ENCODE measurements around the gene IL5.

Gene IL5

DNA sequence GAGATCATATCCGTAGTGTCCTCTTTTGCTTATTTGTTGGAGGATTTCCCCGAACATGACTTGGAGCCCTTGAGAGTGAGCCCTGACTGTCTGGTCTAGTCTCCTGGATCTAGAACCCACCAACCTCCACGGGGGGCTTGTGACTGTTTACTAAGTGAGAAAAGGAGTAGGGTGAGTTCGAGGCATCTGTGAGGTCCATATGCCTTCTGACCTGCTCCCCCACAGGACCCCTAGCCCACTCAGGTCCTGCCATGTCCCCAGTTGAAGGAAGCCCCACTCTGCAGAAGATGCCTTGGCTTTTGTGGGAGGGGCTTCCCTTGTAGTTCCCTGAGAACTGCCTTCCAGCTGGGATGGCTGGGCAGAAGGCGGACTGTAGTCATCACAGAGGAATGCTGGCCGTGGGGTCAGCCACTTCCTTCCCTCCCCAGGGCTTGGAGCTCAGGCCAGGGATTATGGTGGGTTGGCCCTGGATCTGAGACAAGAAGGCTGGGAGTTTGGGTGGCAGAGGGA lies 45.8 kb downstream of the IL5 start:
- DNase-seq = no peak

DNA sequence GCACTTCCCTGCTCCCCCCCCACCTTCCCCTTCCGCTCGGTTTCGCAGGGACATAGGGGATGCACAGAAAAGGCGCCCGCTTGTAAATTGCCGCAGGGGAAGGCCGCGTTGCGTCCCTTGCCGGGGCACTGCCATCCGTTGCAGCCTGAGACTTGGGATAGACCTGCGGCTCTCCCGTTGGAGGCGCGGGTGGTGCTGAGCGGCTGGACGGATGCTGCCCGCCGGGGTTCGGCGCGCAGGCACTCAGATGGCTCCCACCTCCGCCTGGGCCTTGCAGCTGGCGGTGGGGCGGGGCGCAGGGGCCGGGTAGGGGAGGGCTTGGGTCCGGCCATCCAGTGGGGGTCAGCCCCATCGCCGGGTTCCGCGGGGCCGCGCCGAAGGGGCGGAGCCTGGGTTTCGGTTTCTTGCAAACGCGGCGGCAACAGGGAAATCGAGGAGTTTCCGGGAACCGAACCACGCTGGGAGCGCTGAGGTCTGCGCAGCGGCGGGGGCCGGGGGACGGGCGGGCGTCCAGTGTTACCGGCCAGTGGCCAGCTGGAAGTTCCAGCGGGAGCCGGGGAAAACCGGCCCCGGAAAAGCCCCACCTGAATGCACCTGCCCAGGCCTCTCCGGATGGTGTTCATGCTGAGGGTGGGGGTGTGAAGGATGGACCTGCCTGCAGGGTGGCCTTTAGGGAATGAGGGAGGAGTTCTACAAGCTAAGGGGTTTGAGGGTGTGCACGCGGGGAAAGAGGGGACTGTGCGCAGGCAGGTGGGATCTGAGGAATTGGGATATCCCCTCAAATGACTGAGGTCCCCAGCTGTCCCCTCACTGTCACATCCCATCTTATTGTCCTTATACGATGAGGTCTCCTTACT lies 46.5 kb downstream of the IL5 start:
- DNase-seq = peak; percentile 68

GRCh38 chr5:132496191-132496630 lies 47.1 kb downstream of the IL5 start:
- DNase-seq = peak; percentile 93

- DNase-seq = peak; percentile 67
These were observed 47.6 kb downstream of the IL5 start for GRCh38 chr5:132495667-132496190.

DNA sequence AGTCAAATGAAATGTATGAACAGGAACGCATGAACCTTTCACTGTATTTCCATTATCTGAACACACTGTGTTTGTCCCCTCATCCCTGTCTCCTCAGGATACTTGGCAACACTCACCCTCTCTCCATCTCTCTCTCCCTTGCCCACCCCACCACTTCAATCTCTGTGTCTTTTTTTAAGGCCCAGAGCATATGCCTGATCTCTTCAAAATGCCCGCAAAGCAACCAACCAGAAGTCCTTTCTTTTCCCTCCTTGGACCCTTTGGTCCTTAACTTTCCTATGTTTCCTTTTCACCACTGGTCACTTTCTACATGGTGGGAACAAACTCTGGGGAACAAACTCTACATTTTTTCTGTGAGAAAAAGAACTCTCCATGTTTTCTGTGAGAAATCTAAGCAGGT lies 49.5 kb downstream of the IL5 start:
- no peak for DNase-seq

DNA sequence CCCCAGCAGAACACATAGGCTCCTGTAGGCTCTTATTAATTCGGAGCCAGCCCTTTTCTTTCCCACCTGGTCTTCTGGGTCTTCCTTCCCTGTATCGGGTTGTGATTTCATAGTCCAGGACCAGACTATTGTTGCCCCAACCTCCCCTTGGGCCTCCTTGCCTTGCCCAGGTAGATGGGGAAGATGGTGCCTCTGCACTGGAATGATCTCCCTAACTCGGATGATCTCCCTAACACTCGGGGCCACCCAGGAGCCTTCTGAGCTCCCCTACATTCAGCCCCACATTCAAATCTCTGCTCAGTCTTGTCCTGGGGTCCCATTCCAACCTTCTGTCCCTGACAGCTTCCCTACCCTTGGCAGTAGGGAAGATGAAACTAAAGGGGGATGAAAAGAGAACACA lies 50.1 kb downstream of the IL5 start:
- DNase-seq = no peak

GRCh38 chr5:132492386-132493125 lies 50.8 kb downstream of the IL5 start:
- DNase-seq = no peak

Data from CD4-positive, alpha-beta T cell treated with Interleukin-6 for 4 hours (primary cell).